ENCODE results near the gene TESK2.

Gene TESK2

DNA sequence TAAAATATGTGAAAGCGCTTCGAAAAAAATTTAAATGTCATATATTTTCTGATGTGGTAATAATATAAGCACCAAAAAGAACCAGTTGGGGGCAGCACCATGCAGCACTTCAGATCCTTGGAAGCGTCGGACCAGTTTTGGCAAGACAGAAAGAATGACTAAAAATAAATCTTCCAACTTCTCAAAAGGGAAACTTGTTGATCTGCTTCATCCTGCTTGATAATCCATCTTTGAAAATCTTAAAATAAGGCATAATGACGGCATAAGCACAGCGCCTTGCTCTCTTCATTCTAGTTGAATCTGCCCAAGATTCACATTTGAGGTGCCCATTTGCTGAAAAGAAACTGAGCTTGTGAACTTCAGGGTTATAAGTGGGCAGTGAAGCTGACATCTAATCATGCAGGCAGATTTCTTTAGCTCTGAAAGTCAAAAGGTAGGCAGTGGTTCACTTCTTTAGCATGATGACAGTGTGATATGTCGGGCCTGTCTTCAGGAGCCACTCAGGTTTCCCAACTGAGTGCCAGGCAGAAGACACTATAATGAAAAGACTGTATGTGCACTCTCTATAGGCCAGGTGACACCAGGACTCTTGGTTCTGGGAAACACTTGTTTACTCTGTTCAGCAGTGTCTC, 131.0 kb downstream of the TESK2 start:
- TF ChIP-seq OSR1 (CRISPR knock-in tag; IDR thresholded peaks at IDR 0.05) (no peak), CSDC2 (CRISPR knock-in tag; IDR thresholded peaks at IDR 0.05) (no peak), TCF4 (CRISPR knock-in tag; IDR thresholded peaks at IDR 0.05; ENCODE audit: borderline replicate concordance) (no peak), ZNF70 (CRISPR knock-in tag; IDR thresholded peaks at IDR 0.05) (no peak), ZFP30 (CRISPR knock-in tag; IDR thresholded peaks at IDR 0.05) (no peak), ZNF565 (CRISPR knock-in tag; conservative IDR thresholded peaks at IDR 0.05; ENCODE audit: low read depth) (no peak), ZNF8 (CRISPR knock-in tag; IDR thresholded peaks at IDR 0.05) (no peak)
- TF ChIP-seq, protein P1, sequence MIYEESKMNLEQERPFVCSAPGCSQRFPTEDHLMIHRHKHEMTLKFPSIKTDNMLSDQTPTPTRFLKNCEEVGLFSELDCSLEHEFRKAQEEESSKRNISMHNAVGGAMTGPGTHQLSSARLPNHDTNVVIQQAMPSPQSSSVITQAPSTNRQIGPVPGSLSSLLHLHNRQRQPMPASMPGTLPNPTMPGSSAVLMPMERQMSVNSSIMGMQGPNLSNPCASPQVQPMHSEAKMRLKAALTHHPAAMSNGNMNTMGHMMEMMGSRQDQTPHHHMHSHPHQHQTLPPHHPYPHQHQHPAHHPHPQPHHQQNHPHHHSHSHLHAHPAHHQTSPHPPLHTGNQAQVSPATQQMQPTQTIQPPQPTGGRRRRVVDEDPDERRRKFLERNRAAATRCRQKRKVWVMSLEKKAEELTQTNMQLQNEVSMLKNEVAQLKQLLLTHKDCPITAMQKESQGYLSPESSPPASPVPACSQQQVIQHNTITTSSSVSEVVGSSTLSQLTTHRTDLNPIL (CRISPR knock-in tag; IDR thresholded peaks at IDR 0.05; ENCODE audit: low read depth), result no peak
- TF ChIP-seq, protein P2, sequence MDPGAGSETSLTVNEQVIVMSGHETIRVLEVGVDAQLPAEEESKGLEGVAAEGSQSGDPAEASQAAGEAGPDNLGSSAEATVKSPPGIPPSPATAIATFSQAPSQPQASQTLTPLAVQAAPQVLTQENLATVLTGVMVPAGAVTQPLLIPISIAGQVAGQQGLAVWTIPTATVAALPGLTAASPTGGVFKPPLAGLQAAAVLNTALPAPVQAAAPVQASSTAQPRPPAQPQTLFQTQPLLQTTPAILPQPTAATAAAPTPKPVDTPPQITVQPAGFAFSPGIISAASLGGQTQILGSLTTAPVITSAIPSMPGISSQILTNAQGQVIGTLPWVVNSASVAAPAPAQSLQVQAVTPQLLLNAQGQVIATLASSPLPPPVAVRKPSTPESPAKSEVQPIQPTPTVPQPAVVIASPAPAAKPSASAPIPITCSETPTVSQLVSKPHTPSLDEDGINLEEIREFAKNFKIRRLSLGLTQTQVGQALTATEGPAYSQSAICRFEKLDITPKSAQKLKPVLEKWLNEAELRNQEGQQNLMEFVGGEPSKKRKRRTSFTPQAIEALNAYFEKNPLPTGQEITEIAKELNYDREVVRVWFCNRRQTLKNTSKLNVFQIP (CRISPR knock-in tag; IDR thresholded peaks at IDR 0.05; ENCODE audit: borderline replicate concordance, low read depth), result no peak
- TF ChIP-seq, protein P3, sequence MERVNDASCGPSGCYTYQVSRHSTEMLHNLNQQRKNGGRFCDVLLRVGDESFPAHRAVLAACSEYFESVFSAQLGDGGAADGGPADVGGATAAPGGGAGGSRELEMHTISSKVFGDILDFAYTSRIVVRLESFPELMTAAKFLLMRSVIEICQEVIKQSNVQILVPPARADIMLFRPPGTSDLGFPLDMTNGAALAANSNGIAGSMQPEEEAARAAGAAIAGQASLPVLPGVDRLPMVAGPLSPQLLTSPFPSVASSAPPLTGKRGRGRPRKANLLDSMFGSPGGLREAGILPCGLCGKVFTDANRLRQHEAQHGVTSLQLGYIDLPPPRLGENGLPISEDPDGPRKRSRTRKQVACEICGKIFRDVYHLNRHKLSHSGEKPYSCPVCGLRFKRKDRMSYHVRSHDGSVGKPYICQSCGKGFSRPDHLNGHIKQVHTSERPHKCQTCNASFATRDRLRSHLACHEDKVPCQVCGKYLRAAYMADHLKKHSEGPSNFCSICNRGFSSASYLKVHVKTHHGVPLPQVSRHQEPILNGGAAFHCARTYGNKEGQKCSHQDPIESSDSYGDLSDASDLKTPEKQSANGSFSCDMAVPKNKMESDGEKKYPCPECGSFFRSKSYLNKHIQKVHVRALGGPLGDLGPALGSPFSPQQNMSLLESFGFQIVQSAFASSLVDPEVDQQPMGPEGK (CRISPR knock-in tag; IDR thresholded peaks at IDR 0.05; ENCODE audit: borderline replicate concordance), result no peak
- ATAC-seq, result peak; percentile 90

DNA sequence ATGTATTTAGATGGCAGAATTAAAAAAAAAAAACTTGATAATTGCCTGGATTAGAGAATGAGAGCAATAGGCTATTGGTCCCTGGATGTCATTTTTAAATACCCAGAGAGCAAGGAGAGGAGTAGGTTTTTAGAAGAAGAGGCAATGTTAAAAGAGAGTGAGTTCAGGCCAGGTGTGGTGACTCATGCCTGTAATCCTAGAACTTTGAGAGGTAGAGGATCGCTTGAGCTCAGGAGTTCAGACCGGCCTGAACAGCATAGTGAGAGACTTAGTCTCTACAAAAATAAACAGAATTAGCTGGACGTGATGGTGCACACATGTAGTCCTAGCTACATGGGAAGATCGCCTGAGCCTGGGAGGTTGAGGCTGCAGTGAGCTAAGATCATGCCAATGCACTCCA, 134.8 kb downstream of the TESK2 start:
- TF ChIP-seq ZNF70 (CRISPR knock-in tag; IDR thresholded peaks at IDR 0.05) (no peak), ZNF565 (CRISPR knock-in tag; conservative IDR thresholded peaks at IDR 0.05; ENCODE audit: low read depth) (no peak), ESRRG (CRISPR knock-in tag; IDR thresholded peaks at IDR 0.05) (no peak), OSR1 (CRISPR knock-in tag; IDR thresholded peaks at IDR 0.05) (no peak), RARB (CRISPR knock-in tag; IDR thresholded peaks at IDR 0.05) (no peak), TCF4 (CRISPR knock-in tag; IDR thresholded peaks at IDR 0.05; ENCODE audit: borderline replicate concordance) (no peak), ZFP30 (CRISPR knock-in tag; IDR thresholded peaks at IDR 0.05) (no peak), PPARA (CRISPR knock-in tag; IDR thresholded peaks at IDR 0.05; ENCODE audit: borderline replicate concordance) (no peak), GLIS3 (CRISPR knock-in tag; IDR thresholded peaks at IDR 0.05) (no peak), ARNTL (CRISPR knock-in tag; IDR thresholded peaks at IDR 0.05; ENCODE audit: borderline replicate concordance, low read depth) (no peak), ISL1 (CRISPR knock-in tag; IDR thresholded peaks at IDR 0.05) (no peak), CSDC2 (CRISPR knock-in tag; IDR thresholded peaks at IDR 0.05) (no peak), ZC3H10 (CRISPR knock-in tag; IDR thresholded peaks at IDR 0.05) (no peak), ZNF8 (CRISPR knock-in tag; IDR thresholded peaks at IDR 0.05) (no peak), BACH2 (CRISPR knock-in tag; IDR thresholded peaks at IDR 0.05; ENCODE audit: borderline replicate concordance) (no peak)
- TF ChIP-seq, protein P2 (CRISPR knock-in tag; IDR thresholded peaks at IDR 0.05; ENCODE audit: borderline replicate concordance, low read depth), result no peak
- TF ChIP-seq, protein P4, sequence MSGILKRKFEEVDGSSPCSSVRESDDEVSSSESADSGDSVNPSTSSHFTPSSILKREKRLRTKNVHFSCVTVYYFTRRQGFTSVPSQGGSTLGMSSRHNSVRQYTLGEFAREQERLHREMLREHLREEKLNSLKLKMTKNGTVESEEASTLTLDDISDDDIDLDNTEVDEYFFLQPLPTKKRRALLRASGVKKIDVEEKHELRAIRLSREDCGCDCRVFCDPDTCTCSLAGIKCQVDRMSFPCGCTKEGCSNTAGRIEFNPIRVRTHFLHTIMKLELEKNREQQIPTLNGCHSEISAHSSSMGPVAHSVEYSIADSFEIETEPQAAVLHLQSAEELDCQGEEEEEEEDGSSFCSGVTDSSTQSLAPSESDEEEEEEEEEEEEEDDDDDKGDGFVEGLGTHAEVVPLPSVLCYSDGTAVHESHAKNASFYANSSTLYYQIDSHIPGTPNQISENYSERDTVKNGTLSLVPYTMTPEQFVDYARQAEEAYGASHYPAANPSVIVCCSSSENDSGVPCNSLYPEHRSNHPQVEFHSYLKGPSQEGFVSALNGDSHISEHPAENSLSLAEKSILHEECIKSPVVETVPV (CRISPR knock-in tag; IDR thresholded peaks at IDR 0.05), result no peak
- TF ChIP-seq, protein P1 (CRISPR knock-in tag; IDR thresholded peaks at IDR 0.05; ENCODE audit: low read depth), result no peak
- TF ChIP-seq, protein P5, sequence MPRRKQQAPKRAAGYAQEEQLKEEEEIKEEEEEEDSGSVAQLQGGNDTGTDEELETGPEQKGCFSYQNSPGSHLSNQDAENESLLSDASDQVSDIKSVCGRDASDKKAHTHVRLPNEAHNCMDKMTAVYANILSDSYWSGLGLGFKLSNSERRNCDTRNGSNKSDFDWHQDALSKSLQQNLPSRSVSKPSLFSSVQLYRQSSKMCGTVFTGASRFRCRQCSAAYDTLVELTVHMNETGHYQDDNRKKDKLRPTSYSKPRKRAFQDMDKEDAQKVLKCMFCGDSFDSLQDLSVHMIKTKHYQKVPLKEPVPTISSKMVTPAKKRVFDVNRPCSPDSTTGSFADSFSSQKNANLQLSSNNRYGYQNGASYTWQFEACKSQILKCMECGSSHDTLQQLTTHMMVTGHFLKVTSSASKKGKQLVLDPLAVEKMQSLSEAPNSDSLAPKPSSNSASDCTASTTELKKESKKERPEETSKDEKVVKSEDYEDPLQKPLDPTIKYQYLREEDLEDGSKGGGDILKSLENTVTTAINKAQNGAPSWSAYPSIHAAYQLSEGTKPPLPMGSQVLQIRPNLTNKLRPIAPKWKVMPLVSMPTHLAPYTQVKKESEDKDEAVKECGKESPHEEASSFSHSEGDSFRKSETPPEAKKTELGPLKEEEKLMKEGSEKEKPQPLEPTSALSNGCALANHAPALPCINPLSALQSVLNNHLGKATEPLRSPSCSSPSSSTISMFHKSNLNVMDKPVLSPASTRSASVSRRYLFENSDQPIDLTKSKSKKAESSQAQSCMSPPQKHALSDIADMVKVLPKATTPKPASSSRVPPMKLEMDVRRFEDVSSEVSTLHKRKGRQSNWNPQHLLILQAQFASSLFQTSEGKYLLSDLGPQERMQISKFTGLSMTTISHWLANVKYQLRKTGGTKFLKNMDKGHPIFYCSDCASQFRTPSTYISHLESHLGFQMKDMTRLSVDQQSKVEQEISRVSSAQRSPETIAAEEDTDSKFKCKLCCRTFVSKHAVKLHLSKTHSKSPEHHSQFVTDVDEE (CRISPR knock-in tag; IDR thresholded peaks at IDR 0.05), result no peak
- no peak for ATAC-seq
